Colonic mucosa (tissue), 4 donors: ENCODE data around the gene P2RY8. TPM values are rescaled to one million over a fixed set of nuclear protein-coding genes. Genes with fewer than 3 reads are reported as not detected.

Experiments
- DNase-seq: peaks from one replicate; pipeline ENCODE4 v3.0.0-alpha.2; 2020
- H3K27ac ChIP-seq: fragments of 200-600 bp; one replicate; pipeline ENCODE4 v1.8.0; 2021
- H3K27me3 ChIP-seq: fragments of 200-600 bp; one replicate; pipeline ENCODE4 v1.8.0; 2021
- H3K36me3 ChIP-seq: fragments of 200-600 bp; one replicate; pipeline ENCODE4 v1.8.0; 2021
- H3K4me1 ChIP-seq: fragments of 200-600 bp; one replicate; pipeline ENCODE4 v1.8.0; 2021; ENCODE audit warnings: mild to moderate bottlenecking
- H3K4me3 ChIP-seq: fragments of 200-600 bp; one replicate; pipeline ENCODE4 v1.8.0; 2021
- H3K9ac ChIP-seq, 2 donors: one replicate each; pipeline ENCODE4 v1.7.0; 2013; ENCODE audit warnings: control low read depth in 2 of 2, low read depth in 2 of 2, low read length in 2 of 2
- H3K9me3 ChIP-seq: fragments of 200-600 bp; one replicate; pipeline ENCODE4 v1.8.0; 2021
- CTCF ChIP-seq: fragments of 200-600 bp; IDR thresholded peaks from one replicate; pipeline ENCODE4 v1.8.0; 2022; ENCODE audit warnings: antibody characterized with exemption, mild to moderate bottlenecking
- intact Hi-C: fragments of 100-400 bp; cut with DNase I; formaldehyde crosslinking; loops from one replicate; pipeline ENCODE4 v1.14.1; 2022
- total RNA-seq, 2 donors: library from RNA; stranded (reverse); fragmentation: NEBNext Ultra II Directional in 1 of 2; extraction: Animal tissue kit (Norgen Biotek cat#: 25700) in 1 of 2; gene quantifications; one replicate each; pipeline ENCODE4 v1.2.1, GENCODE V29; 2021
- donor health status: healthy.
- donor health status: DM: no; HTN: no; CAD: no.
- donor health status: DM: no; HTN: no; CAD: no.

P2RY8 gene
- total RNA-seq, 2 donors from 2014 or later: 1.3 TPM

- Histone ChIP-seq H3K27me3 (no peaks in the 10 kb centered on the region), H3K9ac (no peak overlapping the region), H3K27ac (no peak overlapping the region), H3K4me3 (no peak overlapping the region), H3K4me1 (no peaks in the 10 kb centered on the region), H3K36me3 (no peaks in the 10 kb centered on the region), H3K9me3 (no peaks in the 10 kb centered on the region)
- intact Hi-C loops: no loop called here
- DNase-seq: no peak
- TF ChIP-seq CTCF: no peak
Observed at GRCh38 chrX:1529328-1529727, 7.7 kb downstream of the P2RY8 start.

- H3K9me3 ChIP-seq: no peaks in the 10 kb centered on the region
- H3K27ac ChIP-seq: no peak overlapping the region
- no peak for TF ChIP-seq CTCF
- no peaks in the 10 kb centered on the region for H3K36me3 ChIP-seq
- no peak overlapping the region for H3K4me3 ChIP-seq
- no peak for DNase-seq
- H3K9ac ChIP-seq: no peak overlapping the region
- no peaks in the 10 kb centered on the region for H3K27me3 ChIP-seq
- intact Hi-C loops: no loop called here
- H3K4me1 ChIP-seq: no peaks in the 10 kb centered on the region
Observed at GRCh38 chrX:1528884-1529203, 8.1 kb downstream of the P2RY8 start.

- Histone ChIP-seq H3K27ac (no peak overlapping the region), H3K27me3 (no peaks in the 10 kb centered on the region), H3K9me3 (no peaks in the 10 kb centered on the region), H3K4me1 (no peaks in the 10 kb centered on the region), H3K9ac (no peak overlapping the region), H3K4me3 (no peak overlapping the region), H3K36me3 (no peaks in the 10 kb centered on the region)
- intact Hi-C loops: no loop called here
- DNase-seq: no peak
- TF ChIP-seq CTCF: no peak
Observed at GRCh38 chrX:1528186-1528883, 8.7 kb downstream of the P2RY8 start.

DNA sequence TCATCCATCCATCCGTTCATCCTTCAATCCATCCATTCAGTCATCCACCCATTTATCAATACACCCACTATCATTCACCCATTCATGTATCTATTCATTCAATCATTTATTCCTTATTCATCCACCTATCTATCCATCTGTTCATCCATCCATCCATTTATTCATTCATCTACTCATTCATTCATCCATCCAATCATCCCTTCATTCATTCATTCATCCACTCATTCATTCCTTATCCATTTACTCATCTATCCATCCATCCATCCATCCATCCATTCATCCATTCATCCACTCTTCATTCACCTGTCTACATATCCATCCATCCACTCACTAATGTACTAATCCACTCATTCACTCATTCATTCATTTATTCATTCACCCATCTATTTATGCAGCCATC, 9.5 kb downstream of the P2RY8 start:
- Histone ChIP-seq H3K27ac (no peak overlapping the region), H3K9me3 (no peaks in the 10 kb centered on the region), H3K36me3 (no peaks in the 10 kb centered on the region), H3K4me3 (no peak overlapping the region), H3K27me3 (no peaks in the 10 kb centered on the region), H3K4me1 (no peaks in the 10 kb centered on the region), H3K9ac (no peak overlapping the region)
- no peak for DNase-seq
- intact Hi-C loops: no loop called here
- no peak for TF ChIP-seq CTCF

- H3K9ac ChIP-seq: no peak overlapping the region
- H3K9me3 ChIP-seq: no peaks in the 10 kb centered on the region
- TF ChIP-seq CTCF: no peak
- H3K27me3 ChIP-seq: no peaks in the 10 kb centered on the region
- no peak for DNase-seq
- no peak overlapping the region for H3K27ac ChIP-seq
- no peaks in the 10 kb centered on the region for H3K4me1 ChIP-seq
- H3K4me3 ChIP-seq: no peak overlapping the region
- intact Hi-C loops: no loop called here
- H3K36me3 ChIP-seq: no peaks in the 10 kb centered on the region
Observed at GRCh38 chrX:1526565-1526964, 10.4 kb downstream of the P2RY8 start.
